Activated naive CD8-positive, alpha-beta T cell treated with anti-CD3 and anti-CD28 coated beads, Interleukin-2, amount 10 ng/mL, durations not matched to agents 7 days and 5 days (primary cell): ENCODE data around the gene GPR26. TPM values are rescaled to one million over a fixed set of nuclear protein-coding genes. Genes with fewer than 3 reads are reported as not detected.
"Not testable (repeated sequence)": the region's sequence is repeated elsewhere in the genome, so short reads cannot be mapped to it uniquely, and the experiment has no call there.

Experiments
- ATAC-seq: fragments of 150-1000 bp; cut with Tn5 transposase; one replicate; pipeline ENCODE4 v1.10.0; 2021; ENCODE audit warnings: low read depth, moderate library complexity
- POLR2A ChIA-PET: fragments of 350-600 bp; sonication (Branson Sonifier 250); formaldehyde crosslinking; loops from one replicate; lab custom pipeline; 2021; ENCODE audit warnings: antibody characterized with exemption; lab: Charles Lee
- DNase-seq: peaks from one replicate; pipeline ENCODE4 v3.0.0; 2021
- H3K27ac Mint-ChIP-seq: one replicate; pipeline ENCODE4 v1.8.0; 2022; ENCODE audit warnings: mild to moderate bottlenecking, mixed read lengths
- H3K27me3 Mint-ChIP-seq: one replicate; pipeline ENCODE4 v1.8.0; 2022; ENCODE audit warnings: mild to moderate bottlenecking, moderate library complexity, mixed read lengths
- H3K36me3 Mint-ChIP-seq: one replicate; pipeline ENCODE4 v1.8.0; 2021; ENCODE audit warnings: mild to moderate bottlenecking, mixed read lengths
- H3K4me1 Mint-ChIP-seq: one replicate; pipeline ENCODE4 v1.8.0; 2021; ENCODE audit warnings: mixed read lengths
- H3K4me3 Mint-ChIP-seq: one replicate; pipeline ENCODE4 v1.8.0; 2022; ENCODE audit warnings: mild to moderate bottlenecking, moderate library complexity, mixed read lengths
- H3K9me3 Mint-ChIP-seq: one replicate; pipeline ENCODE4 v1.8.0; 2021; ENCODE audit warnings: mixed read lengths
- total RNA-seq, 2 experiments: library from RNA; stranded (reverse); gene quantifications; one replicate each; pipeline ENCODE4 v1.2.3, GENCODE V29; 2021

The GPR26 gene
- total RNA-seq, 2 experiments from 2014 or later = not detected

DNA sequence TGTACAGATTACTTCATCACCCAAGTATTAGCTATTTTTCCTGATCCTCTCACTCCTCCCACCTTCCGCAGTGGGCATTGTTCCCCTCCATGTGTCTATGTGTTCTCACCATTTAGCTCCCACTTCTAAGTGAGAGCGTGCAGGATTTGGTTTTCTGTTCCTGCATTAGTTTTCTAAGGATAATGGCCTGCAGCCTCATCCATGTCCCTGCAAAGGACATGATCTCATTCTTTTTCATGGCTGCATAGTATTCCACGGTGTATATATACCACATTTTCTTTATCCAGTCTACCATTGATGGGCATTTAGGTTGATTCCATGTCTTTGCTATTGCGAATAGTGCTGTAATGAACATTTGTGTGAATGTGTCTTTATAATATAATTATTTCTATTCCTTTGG is 70.8 kb downstream of the GPR26 start:
- H3K4me1 Mint-ChIP-seq, ATAC-seq, H3K36me3 Mint-ChIP-seq, H3K27me3 Mint-ChIP-seq, H3K4me3 Mint-ChIP-seq, POLR2A ChIA-PET, H3K27ac Mint-ChIP-seq, H3K9me3 Mint-ChIP-seq, DNase-seq: not testable (repeated sequence)

DNA sequence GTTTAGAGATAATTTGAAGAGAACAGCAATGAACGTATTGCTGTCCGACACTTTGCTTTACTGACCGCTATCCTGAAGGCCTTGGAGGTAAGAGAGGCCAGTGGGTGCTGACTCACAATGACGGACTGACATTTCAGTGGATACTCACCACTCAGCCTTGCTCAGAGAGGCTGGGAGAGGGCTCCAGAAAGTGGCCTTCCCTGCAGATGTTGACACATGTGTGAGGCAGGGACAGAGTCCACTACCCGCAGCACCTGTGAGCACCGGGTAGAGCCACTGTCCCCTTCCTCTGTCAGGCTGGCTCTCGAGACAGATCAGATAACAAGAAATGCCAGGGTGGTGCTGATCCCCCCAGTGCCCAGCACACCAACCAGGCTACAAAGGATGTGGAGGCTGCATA is 75.0 kb downstream of the GPR26 start:
- no peaks in the 10 kb centered on the region for H3K36me3 Mint-ChIP-seq
- DNase-seq = no peak
- peaks cover 3% of the 10 kb centered on the region for H3K27me3 Mint-ChIP-seq
- no peaks in the 10 kb centered on the region for H3K4me1 Mint-ChIP-seq
- ATAC-seq = no peak
- H3K4me3 Mint-ChIP-seq = no peak overlapping the region
- POLR2A ChIA-PET = no interaction called here
- H3K27ac Mint-ChIP-seq = no peak overlapping the region
- H3K9me3 Mint-ChIP-seq = peaks cover 1% of the 10 kb centered on the region

DNA sequence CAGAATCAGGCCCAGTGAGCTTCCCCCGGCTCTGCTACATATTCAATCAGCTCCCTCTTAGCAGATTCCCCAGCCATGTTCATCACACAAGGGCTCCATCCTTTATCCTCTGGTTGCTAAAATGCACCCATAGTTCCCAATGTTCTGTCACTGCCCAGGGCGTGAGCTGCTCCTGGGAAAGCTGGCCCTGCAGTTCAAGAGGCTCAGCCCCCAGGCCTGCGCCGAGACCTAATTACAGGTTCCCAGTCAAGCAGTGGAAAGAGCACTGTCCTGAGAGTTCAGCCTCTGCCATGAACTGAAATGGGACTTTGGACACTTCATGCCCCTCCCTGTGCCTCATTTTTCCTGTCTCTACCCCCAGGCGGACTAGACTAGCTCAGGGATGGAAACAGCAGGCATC is 75.6 kb downstream of the GPR26 start:
- POLR2A ChIA-PET = no interaction called here
- peaks cover 1% of the 10 kb centered on the region for H3K9me3 Mint-ChIP-seq
- H3K27ac Mint-ChIP-seq = no peak overlapping the region
- H3K4me3 Mint-ChIP-seq = no peak overlapping the region
- no peaks in the 10 kb centered on the region for H3K36me3 Mint-ChIP-seq
- H3K27me3 Mint-ChIP-seq = peaks cover 3% of the 10 kb centered on the region
- DNase-seq (no peak), ATAC-seq (no peak)
- H3K4me1 Mint-ChIP-seq = no peaks in the 10 kb centered on the region

GRCh38 chr10:123742751-123743440 is 76.7 kb downstream of the GPR26 start:
- Mint-ChIP-seq H3K9me3 (no peaks in the 10 kb centered on the region), H3K36me3 (no peaks in the 10 kb centered on the region), H3K27me3 (peaks cover 3% of the 10 kb centered on the region), H3K27ac (no peak overlapping the region), H3K4me3 (no peak overlapping the region), H3K4me1 (no peaks in the 10 kb centered on the region)
- ATAC-seq = no peak
- POLR2A ChIA-PET = interaction anchor here (0.6 kb wide), 1 partner anchor 50 kb away, joined by 4 read pairs; no protein-coding TSS in a partner anchor
- no peak for DNase-seq

GRCh38 chr10:123743441-123744223 is 77.5 kb downstream of the GPR26 start:
- Mint-ChIP-seq H3K9me3 (no peaks in the 10 kb centered on the region), H3K4me3 (no peak overlapping the region), H3K27ac (no peak overlapping the region), H3K36me3 (no peaks in the 10 kb centered on the region), H3K27me3 (peaks cover 3% of the 10 kb centered on the region), H3K4me1 (no peaks in the 10 kb centered on the region)
- POLR2A ChIA-PET = no interaction called here
- no peak for DNase-seq
- ATAC-seq = no peak

- POLR2A ChIA-PET = no interaction called here
- H3K27me3 Mint-ChIP-seq = peaks cover 3% of the 10 kb centered on the region
- no peak overlapping the region for H3K4me3 Mint-ChIP-seq
- H3K9me3 Mint-ChIP-seq = no peaks in the 10 kb centered on the region
- DNase-seq = no peak
- H3K4me1 Mint-ChIP-seq = no peaks in the 10 kb centered on the region
- no peak overlapping the region for H3K27ac Mint-ChIP-seq
- H3K36me3 Mint-ChIP-seq = no peaks in the 10 kb centered on the region
- no peak for ATAC-seq
These were observed 78.0 kb downstream of the GPR26 start for GRCh38 chr10:123744224-123744536.

Other genes with a start within 250 kb of the GPR26 start
- gene CPXM2, start 225.5 kb downstream of the GPR26 start, total RNA-seq = not detected